Measurements from ENCODE around the gene WNT1.

WNT1 gene

GRCh38 chr12:49000346-49000745 is 22.2 kb downstream of the WNT1 start:
- TF ChIP-seq CTCF (IDR thresholded peaks at IDR 0.05; ENCODE audit: control insufficient read depth, extremely low read depth, insufficient read depth) = no peak
- no peak overlapping the region for H3K4me3 ChIP-seq (ENCODE audit: low read depth, low read length)
- no peak for DNase-seq (ENCODE audit: low read depth)

DNA sequence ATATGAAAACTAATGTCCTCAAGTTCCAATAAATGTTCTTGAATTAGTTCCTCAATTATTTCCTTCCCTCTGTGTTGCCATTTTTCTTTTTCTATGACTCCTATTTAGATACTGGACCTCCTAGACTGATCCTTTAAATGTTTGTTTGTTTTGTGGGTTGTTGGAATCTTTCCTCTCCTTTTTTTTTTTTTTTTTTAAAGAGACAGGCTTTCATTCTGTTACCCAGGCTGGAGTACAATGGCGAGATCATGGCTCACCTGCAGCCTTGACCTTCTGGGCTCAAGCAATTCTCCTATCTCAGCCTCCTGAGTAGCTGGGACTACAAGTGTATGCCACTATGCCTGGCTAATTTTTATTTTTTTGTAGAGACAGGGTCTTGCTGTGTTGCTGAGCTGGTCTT is 30.8 kb downstream of the WNT1 start:
- TF ChIP-seq CTCF (IDR thresholded peaks at IDR 0.05; ENCODE audit: control insufficient read depth, extremely low read depth, insufficient read depth) = no peak
- no peak for DNase-seq (ENCODE audit: low read depth)
- H3K4me3 ChIP-seq (ENCODE audit: low read depth, low read length) = no peak overlapping the region

DNA sequence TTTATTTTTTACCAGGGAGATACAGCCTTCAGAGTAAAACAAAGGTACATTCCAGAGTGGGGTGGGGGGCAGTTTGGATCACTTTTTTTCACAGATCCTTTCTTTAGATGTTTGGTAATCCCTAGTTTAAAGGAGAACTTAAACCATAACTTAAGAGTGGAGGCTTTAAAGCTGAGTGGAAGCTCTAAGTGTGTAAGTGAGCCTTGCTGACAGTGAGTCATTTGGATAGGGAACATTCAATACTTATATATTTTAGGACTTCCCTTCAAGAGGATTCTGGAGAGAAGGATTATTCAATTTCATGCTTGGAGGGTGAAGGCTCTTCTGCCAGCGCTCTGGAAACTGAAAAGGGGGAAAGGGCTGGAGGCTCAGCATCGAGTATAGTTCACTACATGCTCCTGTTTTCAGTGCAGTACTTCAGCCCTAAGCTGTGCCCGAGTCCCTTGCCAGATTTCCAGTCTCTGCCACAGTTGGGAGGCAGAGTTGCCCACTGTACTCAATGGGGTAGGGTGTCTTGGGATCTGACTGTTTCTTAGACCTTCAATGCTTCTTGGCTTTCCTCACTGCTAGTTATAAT is 32.1 kb downstream of the WNT1 start:
- DNase-seq (ENCODE audit: low read depth) = no peak
- no peak overlapping the region for H3K4me3 ChIP-seq (ENCODE audit: low read depth, low read length)
- no peak for TF ChIP-seq CTCF (IDR thresholded peaks at IDR 0.05; ENCODE audit: control insufficient read depth, extremely low read depth, insufficient read depth)

GRCh38 chr12:49012739-49013138 is 34.6 kb downstream of the WNT1 start:
- DNase-seq (ENCODE audit: low read depth) = no peak
- TF ChIP-seq CTCF (IDR thresholded peaks at IDR 0.05; ENCODE audit: control insufficient read depth, extremely low read depth, insufficient read depth) = no peak
- no peak overlapping the region for H3K4me3 ChIP-seq (ENCODE audit: low read depth, low read length)

DNA sequence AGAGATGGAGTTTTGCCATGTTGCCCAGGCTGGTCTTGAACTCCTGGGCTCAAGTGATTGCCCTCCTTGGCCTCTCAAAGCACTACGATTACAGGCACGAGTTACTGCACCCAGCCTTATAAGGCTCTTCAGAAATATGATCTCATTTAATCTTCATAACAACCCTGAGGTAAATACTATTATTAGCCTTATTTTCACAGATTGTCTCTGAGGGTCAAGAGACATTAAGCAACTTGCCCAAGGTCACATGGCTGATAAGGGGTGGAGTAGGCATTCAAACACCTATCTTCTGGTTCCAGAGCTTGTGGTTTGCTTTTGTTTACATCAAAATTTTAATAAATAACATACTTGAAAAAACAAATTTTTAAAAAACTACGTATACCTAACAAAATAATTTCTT is 35.3 kb downstream of the WNT1 start:
- DNase-seq (ENCODE audit: low read depth) = no peak
- no peak overlapping the region for H3K4me3 ChIP-seq (ENCODE audit: low read depth, low read length)
- TF ChIP-seq CTCF (IDR thresholded peaks at IDR 0.05; ENCODE audit: control insufficient read depth, extremely low read depth, insufficient read depth) = no peak

- no peak for DNase-seq (ENCODE audit: low read depth)
- no peak overlapping the region for H3K4me3 ChIP-seq (ENCODE audit: low read depth, low read length)
- no peak for TF ChIP-seq CTCF (IDR thresholded peaks at IDR 0.05; ENCODE audit: control insufficient read depth, extremely low read depth, insufficient read depth)
Measured at GRCh38 chr12:49014547-49014946, 36.4 kb downstream of the WNT1 start.

DNA sequence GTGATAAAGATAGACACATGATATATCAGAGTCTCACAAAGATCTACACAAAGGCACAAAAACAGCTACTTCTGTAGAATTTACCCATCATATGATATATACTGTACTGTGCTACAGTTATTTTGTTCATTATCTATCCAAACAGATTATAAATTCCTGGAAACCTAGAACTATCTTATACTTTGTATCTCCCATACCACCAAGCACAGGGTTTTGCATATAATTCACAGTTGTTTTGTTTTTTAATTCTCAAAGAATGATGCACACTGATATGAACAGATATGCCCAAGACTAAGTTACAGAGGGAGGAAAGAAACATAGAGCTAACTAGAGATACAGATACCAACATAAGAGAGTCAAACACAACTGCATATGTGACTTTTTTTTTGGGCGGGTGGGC is 37.1 kb downstream of the WNT1 start:
- TF ChIP-seq CTCF (IDR thresholded peaks at IDR 0.05; ENCODE audit: control insufficient read depth, extremely low read depth, insufficient read depth) = no peak
- no peak overlapping the region for H3K4me3 ChIP-seq (ENCODE audit: low read depth, low read length)
- DNase-seq (ENCODE audit: low read depth) = no peak
